GM12878 (cell line): ENCODE results near the gene ARHGEF1. TPM values are rescaled to one million over a fixed set of nuclear protein-coding genes. Genes with fewer than 3 reads are reported as not detected.

Experiments used
- ATF3 ChIP-seq: IDR thresholded peaks from 2 replicates; pipeline ENCODE4 v1.6.1; 2011; ENCODE audit warnings: low read depth, mild to moderate bottlenecking, low read length, moderate library complexity, borderline replicate concordance; ENCODE audit errors: extremely low read depth
- ATF7 ChIP-seq: fragments of 450-650 bp; IDR thresholded peaks from 2 replicates; pipeline ENCODE4 v1.6.1; 2016; ENCODE audit warnings: low read depth, mild to moderate bottlenecking
- BCLAF1 ChIP-seq: fragments of 450-650 bp; IDR thresholded peaks from 2 replicates; pipeline ENCODE4 v1.6.1; 2017; ENCODE audit warnings: antibody characterized with exemption, mild to moderate bottlenecking, moderate library complexity
- CBX3 ChIP-seq: fragments of 200-600 bp; sonication (generic); IDR thresholded peaks from 2 replicates; pipeline ENCODE4 v1.6.1; 2016; ENCODE audit warnings: low read depth, borderline replicate concordance
- CHD2 ChIP-seq: IDR thresholded peaks from 2 replicates; pipeline ENCODE4 v1.6.1; 2011; ENCODE audit warnings: low read depth, low read length, improper control_type of control experiment, borderline replicate concordance
- FOXK2 ChIP-seq: fragments of 450-650 bp; IDR thresholded peaks from 2 replicates; pipeline ENCODE4 v1.6.1; 2017; ENCODE audit warnings: mild to moderate bottlenecking, moderate library complexity
- GABPA ChIP-seq: IDR thresholded peaks from 2 replicates; pipeline ENCODE4 v1.6.1; 2014; ENCODE audit warnings: antibody characterized with exemption, low read depth, mild to moderate bottlenecking, inconsistent platforms
- IKZF1 ChIP-seq: fragments of 450-650 bp; conservative IDR thresholded peaks from 2 replicates; pipeline ENCODE4 v1.6.1; 2017; ENCODE audit warnings: antibody characterized with exemption, mild to moderate bottlenecking
- MXI1 ChIP-seq: fragments of 150-350 bp; IDR thresholded peaks from 2 replicates; pipeline ENCODE4 v1.6.1; 2011; ENCODE audit warnings: low read depth, mild to moderate bottlenecking, inconsistent platforms, low read length, improper control_type of control experiment
- NFYB ChIP-seq: IDR thresholded peaks from 2 replicates; pipeline ENCODE4 v1.6.1; 2011; ENCODE audit warnings: low read depth, mild to moderate bottlenecking, low read length, improper control_type of control experiment, moderate library complexity; ENCODE audit not compliant: insufficient read depth
- POLR2AphosphoS2 ChIP-seq: IDR thresholded peaks from 2 replicates; pipeline ENCODE4 v1.6.1; 2011; ENCODE audit warnings: low read depth, mild to moderate bottlenecking, low read length, improper control_type of control experiment, moderate library complexity
- POU2F2 ChIP-seq: IDR thresholded peaks from 3 replicates; pipeline ENCODE4 v1.6.1; 2011; ENCODE audit warnings: low read depth, mild to moderate bottlenecking, low read length, borderline replicate concordance
- RB1 ChIP-seq: fragments of 450-650 bp; formaldehyde crosslinking; IDR thresholded peaks from 2 replicates; pipeline ENCODE4 v1.6.1; 2017; ENCODE audit warnings: mild to moderate bottlenecking, borderline replicate concordance
- RELA ChIP-seq: fragments of 450-650 bp; IDR thresholded peaks from 2 replicates; pipeline ENCODE4 v1.8.0; 2014; ENCODE audit warnings: borderline replicate concordance; ENCODE audit not compliant: partially characterized antibody
- RFX5 ChIP-seq: IDR thresholded peaks from 2 replicates; pipeline ENCODE4 v1.6.1; 2011; ENCODE audit warnings: low read depth, low read length, improper control_type of control experiment
- SIN3A ChIP-seq: IDR thresholded peaks from 2 replicates; pipeline ENCODE4 v1.6.1; 2012; ENCODE audit warnings: low read depth, low read length, improper control_type of control experiment
- SIX5 ChIP-seq: IDR thresholded peaks from 2 replicates; pipeline ENCODE4 v1.6.1; 2011; ENCODE audit warnings: mild to moderate bottlenecking, low read depth, low read length, moderate library complexity; ENCODE audit not compliant: severe bottlenecking
- SMARCA5 ChIP-seq: fragments of 450-650 bp; IDR thresholded peaks from 2 replicates; pipeline ENCODE4 v1.6.1; 2017; ENCODE audit warnings: mild to moderate bottlenecking
- USF2 ChIP-seq: IDR thresholded peaks from 2 replicates; pipeline ENCODE4 v1.6.1; 2011; ENCODE audit warnings: low read depth, low read length, improper control_type of control experiment, borderline replicate concordance
- YBX1 ChIP-seq: fragments of 450-650 bp; IDR thresholded peaks from 2 replicates; pipeline ENCODE4 v1.6.1; 2016; ENCODE audit warnings: antibody characterized with exemption
- ZNF384 ChIP-seq: IDR thresholded peaks from 2 replicates; pipeline ENCODE4 v1.6.1; 2012; ENCODE audit warnings: low read depth, mild to moderate bottlenecking, low read length, improper control_type of control experiment, borderline replicate concordance
- ZNF687 ChIP-seq: fragments of 450-650 bp; IDR thresholded peaks from 2 replicates; pipeline ENCODE4 v1.6.1; 2017; ENCODE audit warnings: mild to moderate bottlenecking, moderate library complexity
- polyA plus RNA-seq, 11 experiments: library from polyadenylated mRNA; depleted of rRNA in 4 of 11; unstranded in 6 of 11; stranded (reverse) in 5 of 11; fragments of >200 nt; fragmentation: Nextera tagmentation in 4 of 11; fragmentation: Illumina TruSeq in 1 of 11; extraction: Ambion mirVana in 4 of 11; extraction: Trizol in 1 of 11; gene quantifications; 1 replicate in 1 of 11; 2 replicates in 10 of 11; pipeline versions ENCODE4 v1.2.1 to v1.2.3, GENCODE V29; 2011 to 2016; ENCODE audit warnings: inconsistent platforms in 2 of 11, missing spikeins in 2 of 11, low read depth in 1 of 11
- total RNA-seq, 4 experiments: library from RNA; depleted of rRNA in 3 of 4; stranded (reverse); fragments of >200 nt in 3 of 4; fragmentation: Illumina TruSeq in 1 of 4; extraction: Trizol in 1 of 4; gene quantifications; 2 replicates each; pipeline versions ENCODE4 v1.2.1 to v1.2.3, GENCODE V29; 2013 to 2021

ARHGEF1 gene
- total and polyA plus RNA-seq, 10 of the 15 experiments (the other 5 are each of a cell fraction or from before 2014, with no cell fraction given) = 1.2 to 207 (median 53.9) TPM

GRCh38 chr19:41872775-41873647 is 10.0 kb upstream of the ARHGEF1 start (continued):
- TF ChIP-seq ATF3 = no peak
- TF ChIP-seq ZNF687 = no peak
- TF ChIP-seq SMARCA5 = no peak; the same call in 1 of the 2 replicates
- TF ChIP-seq MXI1 = no peak
- TF ChIP-seq SIN3A = no peak
- TF ChIP-seq RB1 = 0 out of 2 replicates have a peak, but pooled peaks have one; percentile 36
- no peak for TF ChIP-seq USF2
- no peak for TF ChIP-seq ZNF384
- peak; percentile 53; the same call in 1 of the 2 replicates for TF ChIP-seq POLR2AphosphoS2
- TF ChIP-seq RFX5 = no peak
- no peak for TF ChIP-seq RELA
- no peak for TF ChIP-seq ATF7
- TF ChIP-seq SIX5 = no peak
- TF ChIP-seq POU2F2 = peak; percentile 78; the same call in 2 of the 3 replicates
- no peak for TF ChIP-seq FOXK2
- no peak for TF ChIP-seq CHD2
- no peak for TF ChIP-seq YBX1
- TF ChIP-seq GABPA = no peak
- no peak for TF ChIP-seq NFYB
- TF ChIP-seq CBX3 = no peak
- no peak for TF ChIP-seq BCLAF1
- TF ChIP-seq IKZF1 = peak; percentile 86
